GM19438 (cell line): ENCODE data around the gene GALNT14.

ENCODE experiments used
- ATAC-seq: cut with Tn5 transposase; IDR thresholded peaks from one replicate; pipeline ENCODE4 v1.9.1; 2021; ENCODE audit warnings: low read depth; ENCODE audit not compliant: unreplicated experiment

GALNT14 gene

GRCh38 chr2:31136000-31136399, 2.2 kb downstream of the GALNT14 start:
- ATAC-seq: no peak

- ATAC-seq: no peak
Observed at GRCh38 chr2:31134480-31134879, 3.8 kb downstream of the GALNT14 start.

GRCh38 chr2:31132786-31133185, 5.5 kb downstream of the GALNT14 start:
- ATAC-seq: no peak

GRCh38 chr2:31131871-31132270, 6.4 kb downstream of the GALNT14 start:
- ATAC-seq: no peak

- no peak for ATAC-seq
Observed at GRCh38 chr2:31129375-31130171, 8.7 kb downstream of the GALNT14 start.

- no peak for ATAC-seq
Observed at GRCh38 chr2:31127931-31128330, 10.3 kb downstream of the GALNT14 start.

GRCh38 chr2:31125918-31126695, 12.1 kb downstream of the GALNT14 start:
- ATAC-seq: no peak

- ATAC-seq: no peak
Observed at GRCh38 chr2:31124904-31125303, 13.3 kb downstream of the GALNT14 start.

GRCh38 chr2:31122133-31122532, 16.1 kb downstream of the GALNT14 start:
- ATAC-seq: no peak

GRCh38 chr2:31113765-31114164, 24.5 kb downstream of the GALNT14 start:
- no peak for ATAC-seq

GRCh38 chr2:31112544-31112943, 25.7 kb downstream of the GALNT14 start:
- ATAC-seq: no peak

GRCh38 chr2:31110998-31111397, 27.2 kb downstream of the GALNT14 start:
- ATAC-seq: no peak

- ATAC-seq: no peak
Observed at GRCh38 chr2:31110431-31110830, 27.8 kb downstream of the GALNT14 start.

- no peak for ATAC-seq
Observed at GRCh38 chr2:31109633-31110192, 28.5 kb downstream of the GALNT14 start.

- no peak for ATAC-seq
Observed at GRCh38 chr2:31108561-31109286, 29.5 kb downstream of the GALNT14 start.

GRCh38 chr2:31107591-31108300, 30.5 kb downstream of the GALNT14 start:
- no peak for ATAC-seq

- ATAC-seq: no peak
Observed at GRCh38 chr2:31101701-31102100, 36.5 kb downstream of the GALNT14 start.

GRCh38 chr2:31097962-31098613, 40.2 kb downstream of the GALNT14 start:
- ATAC-seq: no peak

GRCh38 chr2:31090188-31090587, 48.1 kb downstream of the GALNT14 start:
- no peak for ATAC-seq

GRCh38 chr2:31089645-31090044, 48.6 kb downstream of the GALNT14 start:
- no peak for ATAC-seq
